Astrocyte (in vitro differentiated cells and primary cell): ENCODE data around the gene GSE1.

Experiments
- EZH2 ChIP-seq: IDR thresholded peaks from 2 replicates; pipeline ENCODE4 v1.6.1; 2012; ENCODE audit warnings: mild to moderate bottlenecking, low read length, inconsistent platforms; ENCODE audit not compliant: insufficient read depth
- TF ChIP-seq, protein P1 (sequence below): IDR thresholded peaks from 2 replicates; pipeline ENCODE4 v1.5.1; 2011; ENCODE audit warnings: low read depth, mild to moderate bottlenecking, inconsistent platforms, low read length, moderate library complexity; ENCODE audit not compliant: insufficient read depth

DNA sequence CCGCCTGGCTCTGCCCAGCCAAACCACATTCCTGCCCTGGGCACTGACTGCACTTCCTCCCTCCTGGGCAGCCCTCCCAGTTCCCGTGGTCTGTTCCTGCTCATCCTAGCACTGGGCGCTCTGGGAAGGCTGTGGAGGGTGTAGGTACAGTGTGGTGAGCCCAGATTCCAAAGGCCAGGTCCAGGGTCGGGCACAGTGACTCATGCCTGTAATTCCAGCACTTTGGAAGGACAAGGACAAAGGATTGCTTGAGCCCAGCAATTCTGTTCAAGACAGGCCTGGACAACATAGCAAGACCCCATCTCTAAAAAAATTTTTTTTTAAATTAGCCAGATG is 107.1 kb downstream of the GSE1 start:
- TF ChIP-seq, protein P1, sequence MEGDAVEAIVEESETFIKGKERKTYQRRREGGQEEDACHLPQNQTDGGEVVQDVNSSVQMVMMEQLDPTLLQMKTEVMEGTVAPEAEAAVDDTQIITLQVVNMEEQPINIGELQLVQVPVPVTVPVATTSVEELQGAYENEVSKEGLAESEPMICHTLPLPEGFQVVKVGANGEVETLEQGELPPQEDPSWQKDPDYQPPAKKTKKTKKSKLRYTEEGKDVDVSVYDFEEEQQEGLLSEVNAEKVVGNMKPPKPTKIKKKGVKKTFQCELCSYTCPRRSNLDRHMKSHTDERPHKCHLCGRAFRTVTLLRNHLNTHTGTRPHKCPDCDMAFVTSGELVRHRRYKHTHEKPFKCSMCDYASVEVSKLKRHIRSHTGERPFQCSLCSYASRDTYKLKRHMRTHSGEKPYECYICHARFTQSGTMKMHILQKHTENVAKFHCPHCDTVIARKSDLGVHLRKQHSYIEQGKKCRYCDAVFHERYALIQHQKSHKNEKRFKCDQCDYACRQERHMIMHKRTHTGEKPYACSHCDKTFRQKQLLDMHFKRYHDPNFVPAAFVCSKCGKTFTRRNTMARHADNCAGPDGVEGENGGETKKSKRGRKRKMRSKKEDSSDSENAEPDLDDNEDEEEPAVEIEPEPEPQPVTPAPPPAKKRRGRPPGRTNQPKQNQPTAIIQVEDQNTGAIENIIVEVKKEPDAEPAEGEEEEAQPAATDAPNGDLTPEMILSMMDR = no peak
- no peak for TF ChIP-seq EZH2
